Measurements from ENCODE around the gene DDC. TPM values are rescaled to one million over a fixed set of nuclear protein-coding genes. Genes with fewer than 3 reads are reported as not detected.

DDC gene
- polyA plus RNA-seq, 3 donors = 64.7 to 86.3 (median 75.1) TPM

- no peak for DNase-seq (ENCODE audit: extremely low read depth in 1 of 11, low read depth in 9 of 11, low spot score in 4 of 11)
Measured at GRCh38 chr7:50413561-50413960, 151.6 kb downstream of the DDC start.

GRCh38 chr7:50412973-50413372 is 152.2 kb downstream of the DDC start:
- DNase-seq (ENCODE audit: extremely low read depth in 1 of 11, low read depth in 9 of 11, low spot score in 4 of 11) = no peak

DNA sequence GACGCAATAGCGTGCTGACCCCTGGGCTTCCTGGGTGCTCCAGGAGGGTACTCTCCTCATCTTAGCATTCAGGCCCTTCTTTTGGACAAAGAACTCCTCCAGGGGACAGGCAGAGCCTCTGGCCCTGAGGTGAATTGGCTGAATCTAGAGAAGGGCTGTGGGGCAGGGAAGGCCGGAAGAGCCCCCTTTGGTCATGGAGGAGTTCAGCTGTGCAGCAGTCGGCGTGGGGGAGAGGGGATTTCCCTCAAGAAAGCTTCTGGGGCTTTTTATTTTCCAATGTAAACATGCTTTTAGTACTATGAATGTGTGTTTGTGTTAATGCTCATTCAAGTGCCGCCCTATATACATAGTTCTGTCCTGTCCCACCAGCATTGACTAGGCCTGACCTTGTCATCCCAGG is 153.9 kb downstream of the DDC start:
- DNase-seq (ENCODE audit: extremely low read depth in 1 of 11, low read depth in 9 of 11, low spot score in 4 of 11) = no peak

DNA sequence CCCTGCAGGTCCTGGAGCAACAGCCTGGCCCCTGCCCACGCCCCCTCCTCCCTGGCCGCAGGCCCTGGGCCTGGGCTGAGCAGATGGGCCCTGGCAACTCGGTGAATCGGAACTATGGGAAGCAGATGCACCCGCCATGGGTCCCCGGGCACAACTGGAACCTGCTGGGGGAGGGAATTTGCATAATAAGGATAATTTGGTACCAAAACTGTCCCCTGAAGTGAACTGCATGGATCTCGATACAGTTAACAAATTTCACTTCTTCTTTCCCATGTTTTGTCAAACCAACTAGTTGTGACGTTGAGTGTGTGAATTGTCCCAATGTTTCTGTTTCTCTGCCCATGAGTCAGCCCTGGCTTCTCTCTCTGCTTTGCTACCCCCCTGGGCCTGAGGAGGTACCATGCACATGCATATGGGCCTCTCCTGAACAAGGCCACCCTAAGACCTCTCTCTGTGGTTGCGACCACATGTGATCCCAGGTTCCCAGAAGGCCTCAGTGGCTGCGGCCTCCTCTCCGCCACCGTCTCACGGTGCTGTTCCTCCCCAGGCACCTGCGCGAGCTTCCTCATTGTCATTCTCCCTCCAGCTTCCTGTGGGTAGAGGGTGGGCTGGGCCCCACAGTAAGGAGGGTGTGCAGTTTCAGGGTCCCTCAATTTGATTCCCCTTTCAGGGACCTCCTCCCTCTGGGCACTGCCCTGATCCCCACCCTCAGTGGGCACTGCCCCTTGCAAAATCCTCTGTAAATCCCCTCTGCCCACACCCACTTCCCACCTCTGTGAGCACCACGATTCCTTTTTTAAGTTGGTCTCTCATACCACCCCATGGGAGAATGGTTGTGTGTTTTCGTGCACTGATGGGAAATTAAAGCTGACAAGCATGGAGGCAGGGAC is 155.1 kb downstream of the DDC start:
- DNase-seq (ENCODE audit: extremely low read depth in 1 of 11, low read depth in 9 of 11, low spot score in 4 of 11) = no peak

Other genes starting within 250 kb of the DDC start
- gene FIGNL1, start 115.1 kb downstream of the DDC start, polyA plus RNA-seq (ENCODE audit: insufficient read length in 3 of 3) = 10 to 100 TPM; 21.4 to 31.5 (median 26.5) TPM
- gene GRB10, start 217.5 kb upstream of the DDC start, polyA plus RNA-seq (ENCODE audit: insufficient read length in 3 of 3) = 10 to 100 TPM; 33.6 to 43.5 (median 38.9) TPM